Measurements from ENCODE around the gene GZMA.
"Not testable (repeated sequence)": the region's sequence is repeated elsewhere in the genome, so short reads cannot be mapped to it uniquely, and the experiment has no call there.

GRCh38 chr5:55101148-55101547 lies 1.3 kb upstream of the GZMA start:
- TF ChIP-seq POLR2A (IDR thresholded peaks at IDR 0.05; ENCODE audit: low read depth), result not testable (repeated sequence)
- TF ChIP-seq, protein P1, sequence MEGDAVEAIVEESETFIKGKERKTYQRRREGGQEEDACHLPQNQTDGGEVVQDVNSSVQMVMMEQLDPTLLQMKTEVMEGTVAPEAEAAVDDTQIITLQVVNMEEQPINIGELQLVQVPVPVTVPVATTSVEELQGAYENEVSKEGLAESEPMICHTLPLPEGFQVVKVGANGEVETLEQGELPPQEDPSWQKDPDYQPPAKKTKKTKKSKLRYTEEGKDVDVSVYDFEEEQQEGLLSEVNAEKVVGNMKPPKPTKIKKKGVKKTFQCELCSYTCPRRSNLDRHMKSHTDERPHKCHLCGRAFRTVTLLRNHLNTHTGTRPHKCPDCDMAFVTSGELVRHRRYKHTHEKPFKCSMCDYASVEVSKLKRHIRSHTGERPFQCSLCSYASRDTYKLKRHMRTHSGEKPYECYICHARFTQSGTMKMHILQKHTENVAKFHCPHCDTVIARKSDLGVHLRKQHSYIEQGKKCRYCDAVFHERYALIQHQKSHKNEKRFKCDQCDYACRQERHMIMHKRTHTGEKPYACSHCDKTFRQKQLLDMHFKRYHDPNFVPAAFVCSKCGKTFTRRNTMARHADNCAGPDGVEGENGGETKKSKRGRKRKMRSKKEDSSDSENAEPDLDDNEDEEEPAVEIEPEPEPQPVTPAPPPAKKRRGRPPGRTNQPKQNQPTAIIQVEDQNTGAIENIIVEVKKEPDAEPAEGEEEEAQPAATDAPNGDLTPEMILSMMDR (IDR thresholded peaks at IDR 0.05), result not testable (repeated sequence)

Data from esophagus muscularis mucosa (tissue), 3 donors.